ENCODE results near the gene LANCL3.

DNA sequence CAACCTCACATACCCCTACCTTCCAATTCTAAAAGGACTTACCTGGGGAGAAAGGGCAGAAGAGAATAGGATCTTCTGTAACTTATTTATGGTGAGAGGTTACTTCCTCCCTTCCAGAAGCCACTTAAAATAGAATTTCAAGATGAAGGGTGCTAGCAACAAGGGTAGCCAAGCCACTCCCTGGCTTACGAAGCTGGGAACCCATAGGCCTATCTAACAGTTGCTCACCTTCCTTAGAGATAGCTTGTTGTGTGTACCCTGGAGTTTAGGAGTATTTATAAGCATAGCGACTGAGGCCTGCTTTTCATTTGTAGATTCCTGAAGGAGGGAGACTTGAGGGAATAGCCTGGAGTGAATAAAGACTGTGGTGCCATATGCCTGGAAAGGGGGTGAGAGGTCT is 143.0 kb downstream of the LANCL3 start:
- TF ChIP-seq, protein P1, sequence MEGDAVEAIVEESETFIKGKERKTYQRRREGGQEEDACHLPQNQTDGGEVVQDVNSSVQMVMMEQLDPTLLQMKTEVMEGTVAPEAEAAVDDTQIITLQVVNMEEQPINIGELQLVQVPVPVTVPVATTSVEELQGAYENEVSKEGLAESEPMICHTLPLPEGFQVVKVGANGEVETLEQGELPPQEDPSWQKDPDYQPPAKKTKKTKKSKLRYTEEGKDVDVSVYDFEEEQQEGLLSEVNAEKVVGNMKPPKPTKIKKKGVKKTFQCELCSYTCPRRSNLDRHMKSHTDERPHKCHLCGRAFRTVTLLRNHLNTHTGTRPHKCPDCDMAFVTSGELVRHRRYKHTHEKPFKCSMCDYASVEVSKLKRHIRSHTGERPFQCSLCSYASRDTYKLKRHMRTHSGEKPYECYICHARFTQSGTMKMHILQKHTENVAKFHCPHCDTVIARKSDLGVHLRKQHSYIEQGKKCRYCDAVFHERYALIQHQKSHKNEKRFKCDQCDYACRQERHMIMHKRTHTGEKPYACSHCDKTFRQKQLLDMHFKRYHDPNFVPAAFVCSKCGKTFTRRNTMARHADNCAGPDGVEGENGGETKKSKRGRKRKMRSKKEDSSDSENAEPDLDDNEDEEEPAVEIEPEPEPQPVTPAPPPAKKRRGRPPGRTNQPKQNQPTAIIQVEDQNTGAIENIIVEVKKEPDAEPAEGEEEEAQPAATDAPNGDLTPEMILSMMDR (conservative IDR thresholded peaks at IDR 0.05): no peak
- TF ChIP-seq EZH2 (IDR thresholded peaks at IDR 0.05; ENCODE audit: low read depth): no peak
